Neuronal stem cell (in vitro differentiated cells): ENCODE data around the gene NAPSA.

Experiments
- DNase-seq: peaks from one replicate; pipeline ENCODE4 v3.0.0-alpha.2; 2013; ENCODE audit warnings: low spot score
- H2AFZ ChIP-seq: one replicate; pipeline ENCODE4 v1.6.1; 2013; ENCODE audit warnings: mild to moderate bottlenecking, low read length, inconsistent platforms
- H2AK5ac ChIP-seq: 2 replicates; pipeline ENCODE4 v1.6.1; 2013; ENCODE audit warnings: low read depth, mild to moderate bottlenecking, inconsistent platforms, low read length, moderate library complexity, mixed read lengths
- H2BK120ac ChIP-seq: 2 replicates; pipeline ENCODE4 v1.6.1; 2013; ENCODE audit warnings: low read depth, mild to moderate bottlenecking, inconsistent platforms, low read length, moderate library complexity, mixed read lengths
- H2BK12ac ChIP-seq: one replicate; pipeline ENCODE4 v1.6.1; 2013; ENCODE audit warnings: low read length, inconsistent platforms
- H2BK15ac ChIP-seq: 2 replicates; pipeline ENCODE4 v1.6.1; 2013; ENCODE audit warnings: mild to moderate bottlenecking, low read length, inconsistent platforms, mixed read lengths
- H2BK5ac ChIP-seq: one replicate; pipeline ENCODE4 v1.6.1; 2013; ENCODE audit warnings: inconsistent platforms, mild to moderate bottlenecking, low read length, moderate library complexity
- H3K14ac ChIP-seq: one replicate; pipeline ENCODE4 v1.6.1; 2013; ENCODE audit warnings: low read length, inconsistent platforms
- H3K18ac ChIP-seq: 2 replicates; pipeline ENCODE4 v1.6.1; 2013; ENCODE audit warnings: low read length, inconsistent platforms
- H3K23ac ChIP-seq: 2 replicates; pipeline ENCODE4 v1.6.1; 2013; ENCODE audit warnings: low read depth, mild to moderate bottlenecking, mixed read lengths, low read length, inconsistent platforms; ENCODE audit not compliant: poor library complexity
- H3K27ac ChIP-seq: replicated peaks from 3 replicates; pipeline ENCODE4 v1.5.1; 2013; ENCODE audit warnings: low read length, inconsistent platforms
- H3K27me3 ChIP-seq, 3 experiments: 2 replicates each; pipeline ENCODE4 v1.6.1; 2013; ENCODE audit warnings: low read length in 3 of 3, mild to moderate bottlenecking in 2 of 3, inconsistent platforms in 1 of 3, low read depth in 1 of 3, mixed read lengths in 1 of 3, moderate library complexity in 1 of 3; ENCODE audit not compliant: control insufficient read depth in 3 of 3, insufficient read depth in 3 of 3
- H3K36me3 ChIP-seq, 2 donors: replicated peaks in 1 of 2; 2 replicates each; pipeline ENCODE4 v1.6.1; 2013; ENCODE audit warnings: low read length in 2 of 2; ENCODE audit not compliant: control insufficient read depth in 2 of 2, insufficient read depth in 2 of 2
- H3K4ac ChIP-seq: 2 replicates; pipeline ENCODE4 v1.6.1; 2013; ENCODE audit warnings: inconsistent platforms, mild to moderate bottlenecking, low read length, moderate library complexity
- H3K4me1 ChIP-seq, 2 donors: 1 replicate in 1 of 2; 2 replicates in 1 of 2; pipeline ENCODE4 v1.6.1; 2013; ENCODE audit warnings: low read length in 2 of 2, low read depth in 1 of 2; ENCODE audit not compliant: control insufficient read depth in 2 of 2, insufficient read depth in 1 of 2
- H3K4me2 ChIP-seq: one replicate; pipeline ENCODE4 v1.6.1; 2013; ENCODE audit warnings: mild to moderate bottlenecking, low read length, inconsistent platforms; ENCODE audit not compliant: insufficient read depth, poor library complexity, severe bottlenecking
- H3K4me3 ChIP-seq, 2 donors: 2 replicates each; pipeline ENCODE4 v1.5.1; 2013; ENCODE audit warnings: low read length in 2 of 2, mild to moderate bottlenecking in 2 of 2, inconsistent platforms in 1 of 2, moderate library complexity in 1 of 2
- H3K79me1 ChIP-seq: one replicate; pipeline ENCODE4 v1.6.1; 2013; ENCODE audit warnings: low read depth, mild to moderate bottlenecking, inconsistent platforms, low read length, moderate library complexity
- H3K9ac ChIP-seq: one replicate; pipeline ENCODE4 v1.6.1; 2013; ENCODE audit warnings: mild to moderate bottlenecking, low read depth, low read length, inconsistent platforms; ENCODE audit not compliant: poor library complexity
- H3K9me3 ChIP-seq, 2 donors: replicated peaks in 1 of 2; 2 replicates each; pipeline versions ENCODE3 to v1.6.1; 2013; ENCODE audit warnings: low read length in 2 of 2, mild to moderate bottlenecking in 2 of 2, inconsistent platforms in 1 of 2, low read depth in 1 of 2, mixed read lengths in 1 of 2, moderate library complexity in 1 of 2; ENCODE audit not compliant: control insufficient read depth in 2 of 2, insufficient read depth in 1 of 2
- H4K8ac ChIP-seq: one replicate; pipeline ENCODE4 v1.6.1; 2013; ENCODE audit warnings: low read depth, mild to moderate bottlenecking, inconsistent platforms, low read length, moderate library complexity
- H4K91ac ChIP-seq: one replicate; pipeline ENCODE4 v1.6.1; 2013; ENCODE audit warnings: low read length, low read depth, mild to moderate bottlenecking, inconsistent platforms; ENCODE audit not compliant: poor library complexity
- WGBS, 2 donors: extraction: QIAGEN DNeasy Blood & Tissue Kit; methylation state at CpG; one replicate each; pipeline ENCODE4 v1.1.7; 2013; ENCODE audit warnings: missing lambda C conversion rate in 2 of 2, mixed read lengths in 1 of 2; ENCODE audit not compliant: insufficient read length in 2 of 2, insufficient replicate concordance in 1 of 2; ENCODE audit errors: extremely low coverage in 2 of 2; 5-methylcytosine and 5-hydroxymethylcytosine counted together

NAPSA gene

GRCh38 chr19:50410109-50410508 is 44.7 kb upstream of the NAPSA start:
- no peaks in the 10 kb centered on the region for H3K27me3 ChIP-seq
- no peak overlapping the region for H2BK120ac ChIP-seq
- H3K4ac ChIP-seq, result no peak overlapping the region
- DNase-seq, result no peak
- H3K4me3 ChIP-seq, result no peak overlapping the region
- no peak overlapping the region for H2AFZ ChIP-seq
- H2BK15ac ChIP-seq, result no peak overlapping the region
- H4K8ac ChIP-seq, result no peak overlapping the region
- no peak overlapping the region for H3K9ac ChIP-seq
- no peak overlapping the region for H3K23ac ChIP-seq
- no peak overlapping the region for H2AK5ac ChIP-seq
- no peak overlapping the region for H3K27ac ChIP-seq
- H3K4me1 ChIP-seq, result no peaks in the 10 kb centered on the region
- H3K36me3 ChIP-seq, result peaks cover 47 to 77% of the 10 kb centered on the region in 2 donors
- peaks cover 1% of the 10 kb centered on the region for H3K79me1 ChIP-seq
- WGBS, 2 donors, result no CpG with 5 or more reads among the region's 10 CpGs
- H4K91ac ChIP-seq, result no peak overlapping the region
- no peak overlapping the region for H2BK5ac ChIP-seq
- H3K9me3 ChIP-seq, result peaks cover 0 to 3% of the 10 kb centered on the region in 2 donors
- H3K14ac ChIP-seq, result no peak overlapping the region
- no peak overlapping the region for H3K18ac ChIP-seq
- no peak overlapping the region for H3K4me2 ChIP-seq
- H2BK12ac ChIP-seq, result no peak overlapping the region

DNA sequence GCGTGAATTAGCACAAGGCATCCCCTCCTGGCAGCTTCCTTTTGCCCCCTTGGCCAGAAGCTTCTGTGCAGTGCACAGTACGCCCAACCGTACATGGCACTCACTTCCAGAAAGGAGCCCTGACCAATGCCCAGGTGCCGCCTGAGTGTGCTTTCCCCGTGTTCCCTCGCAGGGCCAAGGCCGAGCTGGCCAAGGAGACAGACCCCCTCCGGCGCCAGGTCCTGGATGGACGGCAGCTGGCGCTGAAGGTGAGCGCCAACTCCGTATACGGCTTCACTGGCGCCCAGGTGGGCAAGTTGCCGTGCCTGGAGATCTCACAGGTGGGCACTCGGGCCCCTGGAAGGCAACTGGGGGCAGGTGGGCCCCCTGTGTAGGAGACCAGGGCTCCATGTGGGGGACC is 43.9 kb upstream of the NAPSA start:
- no peak overlapping the region for H3K27ac ChIP-seq
- DNase-seq, result no peak
- no peaks in the 10 kb centered on the region for H3K27me3 ChIP-seq
- WGBS, 2 donors, result no CpG with 5 or more reads among the region's 17 CpGs
- peaks cover 0 to 3% of the 10 kb centered on the region in 2 donors for H3K9me3 ChIP-seq
- no peak overlapping the region for H3K18ac ChIP-seq
- no peak overlapping the region for H3K9ac ChIP-seq
- no peak overlapping the region for H2AK5ac ChIP-seq
- no peak overlapping the region for H3K14ac ChIP-seq
- H3K4me1 ChIP-seq, result no peaks in the 10 kb centered on the region
- H3K4ac ChIP-seq, result no peak overlapping the region
- H2BK12ac ChIP-seq, result no peak overlapping the region
- peaks cover 47 to 78% of the 10 kb centered on the region in 2 donors for H3K36me3 ChIP-seq
- peaks cover 1% of the 10 kb centered on the region for H3K79me1 ChIP-seq
- no peak overlapping the region for H3K4me2 ChIP-seq
- H2BK120ac ChIP-seq, result no peak overlapping the region
- peak overlapping the region; percentile 11 for H2BK5ac ChIP-seq
- no peak overlapping the region for H3K4me3 ChIP-seq
- H3K23ac ChIP-seq, result no peak overlapping the region
- no peak overlapping the region for H2AFZ ChIP-seq
- no peak overlapping the region for H4K8ac ChIP-seq
- no peak overlapping the region for H2BK15ac ChIP-seq
- H4K91ac ChIP-seq, result no peak overlapping the region

DNA sequence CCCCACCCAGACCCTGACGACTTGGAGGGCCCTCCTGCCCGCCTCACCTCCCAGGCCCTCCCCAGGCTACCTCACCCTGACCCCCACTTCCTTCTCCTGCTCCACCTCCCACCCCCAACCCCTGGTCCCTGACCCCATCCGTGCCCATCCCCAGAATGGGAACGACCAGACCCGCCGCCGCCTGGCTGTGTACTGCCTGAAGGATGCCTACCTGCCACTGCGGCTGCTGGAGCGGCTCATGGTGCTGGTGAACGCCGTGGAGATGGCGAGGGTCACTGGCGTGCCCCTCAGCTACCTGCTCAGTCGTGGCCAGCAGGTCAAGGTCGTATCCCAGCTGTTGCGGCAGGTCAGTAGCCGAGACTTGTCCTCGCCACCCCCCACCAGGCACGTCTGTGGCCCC is 41.4 kb upstream of the NAPSA start:
- Histone ChIP-seq H3K27ac (no peak overlapping the region), H2BK120ac (no peak overlapping the region), H3K4me1 (no peaks in the 10 kb centered on the region), H3K36me3 (peaks cover 55 to 78% of the 10 kb centered on the region in 2 donors), H3K23ac (peak overlapping the region; percentile 65), H2AK5ac (no peak overlapping the region), H2BK15ac (no peak overlapping the region), H3K9ac (no peak overlapping the region), H4K8ac (no peak overlapping the region), H3K14ac (no peak overlapping the region), H3K27me3 (no peaks in the 10 kb centered on the region), H3K4me3 (no peak overlapping the region), H3K9me3 (peaks cover 0 to 2% of the 10 kb centered on the region in 2 donors), H3K4ac (no peak overlapping the region), H2BK12ac (no peak overlapping the region), H3K4me2 (no peak overlapping the region), H2BK5ac (no peak overlapping the region), H3K79me1 (peaks cover 11% of the 10 kb centered on the region), H3K18ac (no peak overlapping the region), H4K91ac (no peak overlapping the region), H2AFZ (no peak overlapping the region)
- WGBS, 2 donors, result no CpG with 5 or more reads among the region's 19 CpGs
- no peak for DNase-seq

GRCh38 chr19:50406156-50406820 is 40.8 kb upstream of the NAPSA start:
- Histone ChIP-seq H2BK12ac (no peak overlapping the region), H2BK5ac (no peak overlapping the region), H3K4me1 (no peaks in the 10 kb centered on the region), H4K91ac (no peak overlapping the region), H4K8ac (no peak overlapping the region), H3K14ac (no peak overlapping the region), H3K18ac (no peak overlapping the region), H2BK15ac (no peak overlapping the region), H3K4me3 (no peak overlapping the region), H3K27ac (no peak overlapping the region), H2AK5ac (no peak overlapping the region), H3K4me2 (no peak overlapping the region), H2AFZ (no peak overlapping the region), H3K23ac (peak overlapping the region; percentile 73), H3K4ac (no peak overlapping the region), H3K27me3 (no peaks in the 10 kb centered on the region), H3K36me3 (peaks cover 57 to 81% of the 10 kb centered on the region in 2 donors), H3K9ac (peak overlapping the region; percentile 70), H3K9me3 (peaks cover 0 to 2% of the 10 kb centered on the region in 2 donors), H3K79me1 (peaks cover 15% of the 10 kb centered on the region), H2BK120ac (no peak overlapping the region)
- WGBS, 2 donors, result no CpG with 5 or more reads among the region's 22 CpGs
- DNase-seq, result no peak
